HepG2 (cell line): ENCODE measurements around the gene MARCHF9. TPM values are rescaled to one million over a fixed set of nuclear protein-coding genes. Genes with fewer than 3 reads are reported as not detected.

Source experiments
- CREM ChIP-seq, 2 experiments: sonication (generic) in 1 of 2; formaldehyde crosslinking in 1 of 2; IDR thresholded peaks; 2 replicates each; pipeline versions ENCODE4 v1.4.0 to v1.6.1; 2016 to 2020; ENCODE audit warnings: antibody characterized with exemption in 1 of 2, mild to moderate bottlenecking in 1 of 2, missing genetic modification reagents in 1 of 2
- EED ChIP-seq: sonication (generic); formaldehyde crosslinking; IDR thresholded peaks from 2 replicates; pipeline ENCODE4 v1.5.0; 2020; ENCODE audit warnings: mild to moderate bottlenecking, missing genetic modification reagents
- ELF4 ChIP-seq: sonication (generic); formaldehyde crosslinking; IDR thresholded peaks from 2 replicates; pipeline ENCODE4 v1.5.0; 2020; ENCODE audit warnings: missing genetic modification reagents, mild to moderate bottlenecking, moderate library complexity, borderline replicate concordance
- FLYWCH1 ChIP-seq: sonication (generic); formaldehyde crosslinking; IDR thresholded peaks from 2 replicates; pipeline ENCODE4 v1.8.1; 2023; ENCODE audit warnings: mild to moderate bottlenecking, missing genetic modification reagents
- KDM3A ChIP-seq: IDR thresholded peaks from 2 replicates; pipeline ENCODE4 v1.6.1; 2018; ENCODE audit warnings: low read depth, missing compliant biosample characterization
- KIAA2018 ChIP-seq: sonication (generic); formaldehyde crosslinking; IDR thresholded peaks from 2 replicates; pipeline ENCODE4 v1.5.0; 2020; ENCODE audit warnings: mild to moderate bottlenecking, missing genetic modification reagents, borderline replicate concordance
- POLR2AphosphoS5 ChIP-seq: IDR thresholded peaks from 2 replicates; pipeline ENCODE4 v1.6.1; 2012; ENCODE audit warnings: low read depth, low read length
- PRMT3 ChIP-seq: sonication (generic); formaldehyde crosslinking; IDR thresholded peaks from 2 replicates; pipeline ENCODE4 v1.8.1; 2022; ENCODE audit warnings: low read depth, mild to moderate bottlenecking, moderate library complexity, missing genetic modification reagents, borderline replicate concordance
- RBFOX2 ChIP-seq: fragments of 200-400 bp; formaldehyde crosslinking; IDR thresholded peaks from 2 replicates; pipeline ENCODE4 v1.6.1; 2017; ENCODE audit warnings: low read depth, mild to moderate bottlenecking, low read length
- STAG1 ChIP-seq: sonication (generic); formaldehyde crosslinking; IDR thresholded peaks from 2 replicates; pipeline ENCODE4 v1.4.0; 2020; ENCODE audit warnings: missing genetic modification reagents
- YEATS4 ChIP-seq: sonication (generic); formaldehyde crosslinking; IDR thresholded peaks from 2 replicates; pipeline ENCODE4 v1.4.0; 2020; ENCODE audit warnings: missing genetic modification reagents, borderline replicate concordance
- ZFP90 ChIP-seq: sonication (generic); formaldehyde crosslinking; IDR thresholded peaks from 2 replicates; pipeline ENCODE4 v1.8.0; 2022; ENCODE audit warnings: missing genetic modification reagents, mild to moderate bottlenecking, inconsistent platforms, borderline replicate concordance
- ZNF513 ChIP-seq: sonication (generic); formaldehyde crosslinking; conservative IDR thresholded peaks from 2 replicates; pipeline ENCODE4 v1.5.0; 2020; ENCODE audit warnings: missing genetic modification reagents
- ZNF564 ChIP-seq: sonication (generic); formaldehyde crosslinking; IDR thresholded peaks from 2 replicates; pipeline ENCODE4 v1.8.1; 2023; ENCODE audit warnings: mild to moderate bottlenecking, missing genetic modification reagents
- ZNF841 ChIP-seq: sonication (generic); formaldehyde crosslinking; IDR thresholded peaks from 2 replicates; pipeline ENCODE4 v1.8.1; 2023; ENCODE audit warnings: missing genetic modification reagents, borderline replicate concordance
- ZNF891 ChIP-seq: sonication (generic); formaldehyde crosslinking; IDR thresholded peaks from 2 replicates; pipeline ENCODE4 v1.5.0; 2020; ENCODE audit warnings: mild to moderate bottlenecking, missing genetic modification reagents
- polyA plus RNA-seq, 8 experiments: library from polyadenylated mRNA; depleted of rRNA in 3 of 8; stranded (reverse) in 7 of 8; unstranded in 1 of 8; fragments of >200 nt; fragmentation: Illumina TruSeq in 4 of 8; extraction: Trizol in 4 of 8; gene quantifications; 2 replicates each; pipeline versions ENCODE4 v1.2.1 to v1.2.3, GENCODE V29; 2011 to 2016; ENCODE audit warnings: low read depth in 4 of 8, missing spikeins in 1 of 8, mixed read lengths in 1 of 8; ENCODE audit not compliant: insufficient read depth in 1 of 8
- total RNA-seq, 5 experiments: library from RNA; depleted of rRNA; stranded (reverse); fragments of >200 nt; fragmentation: Illumina TruSeq; extraction: Trizol; gene quantifications; 2 replicates each; pipeline ENCODE4 v1.2.3, GENCODE V29; 2016; ENCODE audit warnings: low read depth in 1 of 5
- TF ChIP-seq, protein P1 (sequence below): sonication (generic); formaldehyde crosslinking; IDR thresholded peaks from 2 replicates; pipeline ENCODE4 v1.5.0; 2020; ENCODE audit warnings: missing genetic modification reagents

The MARCHF9 gene
- total and polyA plus RNA-seq, 2 of the 13 experiments (the other 11 are each of a cell fraction or from before 2014, with no cell fraction given): 5.7 to 9.6 TPM

GRCh38 chr12:57765003-57765697, 10.2 kb downstream of the MARCHF9 start (continued):
- TF ChIP-seq KIAA2018 (no peak), CREM (IDR thresholded peaks at IDR 0.05) (no peak), CREM (CRISPR knock-in tag; IDR thresholded peaks at IDR 0.05) (no peak), ZNF891 (CRISPR knock-in tag) (peak; percentile 78), ZNF564 (CRISPR knock-in tag) (no peak), YEATS4 (CRISPR knock-in tag) (peak; percentile 72; the same call in 1 of the 2 replicates), POLR2AphosphoS5 (no peak), EED (no peak), ZNF513 (CRISPR knock-in tag) (no peak), ELF4 (no peak), KDM3A (peak; percentile 10; the same call in 1 of the 2 replicates), STAG1 (CRISPR knock-in tag) (peak; percentile 38), FLYWCH1 (CRISPR knock-in tag) (no peak), ZFP90 (CRISPR knock-in tag) (peak; percentile 37; the same call in 1 of the 2 replicates), ZNF841 (CRISPR knock-in tag) (no peak), RBFOX2 (peak; percentile 46), PRMT3 (no peak)
- TF ChIP-seq, protein P1, sequence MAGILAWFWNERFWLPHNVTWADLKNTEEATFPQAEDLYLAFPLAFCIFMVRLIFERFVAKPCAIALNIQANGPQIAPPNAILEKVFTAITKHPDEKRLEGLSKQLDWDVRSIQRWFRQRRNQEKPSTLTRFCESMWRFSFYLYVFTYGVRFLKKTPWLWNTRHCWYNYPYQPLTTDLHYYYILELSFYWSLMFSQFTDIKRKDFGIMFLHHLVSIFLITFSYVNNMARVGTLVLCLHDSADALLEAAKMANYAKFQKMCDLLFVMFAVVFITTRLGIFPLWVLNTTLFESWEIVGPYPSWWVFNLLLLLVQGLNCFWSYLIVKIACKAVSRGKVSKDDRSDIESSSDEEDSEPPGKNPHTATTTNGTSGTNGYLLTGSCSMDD (CRISPR knock-in tag): no peak
